GM10248 (cell line): Measurements from ENCODE around the gene KIF3A.
A peak's percentile ranks its signal among the peaks of the same experiment; 100 is the strongest.

Experiments used
- CTCF ChIA-PET: fragments of 300-600 bp; sonication (Branson Sonifier 250); formaldehyde crosslinking; extraction: SDS; loops from one replicate; lab custom pipeline; 2021; ENCODE audit warnings: antibody characterized with exemption; lab: Yijun Ruan, JAX
- POLR2A ChIA-PET: fragments of 350-650 bp; sonication (Branson Sonifier 250); formaldehyde crosslinking; extraction: SDS; loops from one replicate; lab custom pipeline; 2020; ENCODE audit warnings: antibody characterized with exemption; lab: Yijun Ruan, JAX
- DNase-seq: peaks from one replicate; pipeline ENCODE4 v3.0.0; 2012; ENCODE audit errors: extremely low spot score
- CTCF ChIP-seq: IDR thresholded peaks from 2 replicates; pipeline ENCODE4 v1.5.1; 2012; ENCODE audit warnings: mild to moderate bottlenecking, low read depth; ENCODE audit errors: extremely low read depth, missing control alignments, control extremely low read depth

The KIF3A gene

GRCh38 chr5:132780577-132780976, 43.2 kb upstream of the KIF3A start:
- POLR2A ChIA-PET: no interaction called here
- DNase-seq: no peak
- CTCF ChIA-PET: interaction anchor here (1.1 kb wide), 1 partner anchor 40 kb away, joined by 3 read pairs; no protein-coding TSS in a partner anchor
- TF ChIP-seq CTCF: no peak

- no peak for TF ChIP-seq CTCF
- DNase-seq: no peak
- POLR2A ChIA-PET: no interaction called here
- CTCF ChIA-PET: no interaction called here
These were observed 42.6 kb upstream of the KIF3A start for GRCh38 chr5:132779961-132780360.

- ChIA-PET CTCF (interaction anchor here (1.0 to 2.6 kb wide), 3 partner anchors 18 to 42 kb away, joined by 3 to 14 read pairs (median 5); no protein-coding TSS in a partner anchor), POLR2A (no interaction called here)
- no peak for TF ChIP-seq CTCF
- DNase-seq: no peak
These were observed 41.5 kb upstream of the KIF3A start for GRCh38 chr5:132778856-132779255.

- POLR2A ChIA-PET: no interaction called here
- DNase-seq: no peak
- no peak for TF ChIP-seq CTCF
- CTCF ChIA-PET: interaction anchor here (1.0 to 2.6 kb wide), 7 partner anchors 9 to 52 kb away, joined by 3 to 14 read pairs (median 3); partner anchors contain the start of gene SHROOM1
These were observed 40.8 kb upstream of the KIF3A start for GRCh38 chr5:132778129-132778528.

- no peak for TF ChIP-seq CTCF
- POLR2A ChIA-PET: no interaction called here
- DNase-seq: peak; percentile 82
- CTCF ChIA-PET: interaction anchor here (0.6 to 2.6 kb wide), 7 partner anchors 9 to 53 kb away, joined by 3 to 14 read pairs (median 3); partner anchors contain the start of gene SHROOM1
These were observed 40.1 kb upstream of the KIF3A start, which contains the start of gene SEPTIN8 for GRCh38 chr5:132777209-132778069. Gene SEPTIN8 (minus strand): TSS chr5:132777239. CDS start chr5:132777137, 102 bp downstream.

- DNase-seq: no peak
- CTCF ChIA-PET: interaction anchor here (0.6 to 2.6 kb wide), 3 partner anchors 23 to 44 kb away, joined by 3 to 14 read pairs (median 7); no protein-coding TSS in a partner anchor
- POLR2A ChIA-PET: no interaction called here
- TF ChIP-seq CTCF: no peak
These were observed 39.5 kb upstream of the KIF3A start for GRCh38 chr5:132776938-132777208.
